Measurements from ENCODE around the gene QPRT.

DNA sequence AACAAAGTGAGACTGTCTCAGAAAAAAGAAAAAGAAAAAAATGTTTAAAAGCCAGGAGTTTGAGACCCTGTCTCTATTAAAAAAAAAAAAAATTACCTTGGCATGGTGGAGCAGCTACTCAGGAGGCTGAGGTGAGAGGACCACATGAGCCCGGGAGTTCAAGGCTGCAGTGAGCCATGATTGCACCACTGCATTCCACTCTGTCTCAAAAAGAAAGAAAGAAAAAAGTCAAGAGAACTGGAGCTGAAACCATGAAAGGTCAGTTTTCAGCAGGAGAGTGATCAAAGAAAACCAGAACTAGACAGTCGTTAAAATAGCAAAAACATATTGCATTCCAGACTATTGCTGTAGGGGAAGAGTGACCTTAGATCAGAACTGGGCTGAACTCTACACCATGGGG, 8.8 kb downstream of the QPRT start:
- no peak for TF ChIP-seq EZH2 (IDR thresholded peaks at IDR 0.05; ENCODE audit: borderline replicate concordance, low read length)
- TF ChIP-seq, protein P1, sequence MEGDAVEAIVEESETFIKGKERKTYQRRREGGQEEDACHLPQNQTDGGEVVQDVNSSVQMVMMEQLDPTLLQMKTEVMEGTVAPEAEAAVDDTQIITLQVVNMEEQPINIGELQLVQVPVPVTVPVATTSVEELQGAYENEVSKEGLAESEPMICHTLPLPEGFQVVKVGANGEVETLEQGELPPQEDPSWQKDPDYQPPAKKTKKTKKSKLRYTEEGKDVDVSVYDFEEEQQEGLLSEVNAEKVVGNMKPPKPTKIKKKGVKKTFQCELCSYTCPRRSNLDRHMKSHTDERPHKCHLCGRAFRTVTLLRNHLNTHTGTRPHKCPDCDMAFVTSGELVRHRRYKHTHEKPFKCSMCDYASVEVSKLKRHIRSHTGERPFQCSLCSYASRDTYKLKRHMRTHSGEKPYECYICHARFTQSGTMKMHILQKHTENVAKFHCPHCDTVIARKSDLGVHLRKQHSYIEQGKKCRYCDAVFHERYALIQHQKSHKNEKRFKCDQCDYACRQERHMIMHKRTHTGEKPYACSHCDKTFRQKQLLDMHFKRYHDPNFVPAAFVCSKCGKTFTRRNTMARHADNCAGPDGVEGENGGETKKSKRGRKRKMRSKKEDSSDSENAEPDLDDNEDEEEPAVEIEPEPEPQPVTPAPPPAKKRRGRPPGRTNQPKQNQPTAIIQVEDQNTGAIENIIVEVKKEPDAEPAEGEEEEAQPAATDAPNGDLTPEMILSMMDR (conservative IDR thresholded peaks at IDR 0.05 in 1 of 2, IDR thresholded peaks at IDR 0.05 in 1 of 2; ENCODE audit: extremely low read depth in 1 of 2, insufficient read depth in 1 of 2, low read depth in 1 of 2, low read length in 2 of 2), result no peak

All from mammary epithelial cell (primary cell).